ENCODE results near the gene GFER. TPM values are rescaled to one million over a fixed set of nuclear protein-coding genes. Genes with fewer than 3 reads are reported as not detected.

The GFER gene
- total and polyA plus RNA-seq, 11 donors: 18.0 to 51.1 (median 23.8) TPM

DNA sequence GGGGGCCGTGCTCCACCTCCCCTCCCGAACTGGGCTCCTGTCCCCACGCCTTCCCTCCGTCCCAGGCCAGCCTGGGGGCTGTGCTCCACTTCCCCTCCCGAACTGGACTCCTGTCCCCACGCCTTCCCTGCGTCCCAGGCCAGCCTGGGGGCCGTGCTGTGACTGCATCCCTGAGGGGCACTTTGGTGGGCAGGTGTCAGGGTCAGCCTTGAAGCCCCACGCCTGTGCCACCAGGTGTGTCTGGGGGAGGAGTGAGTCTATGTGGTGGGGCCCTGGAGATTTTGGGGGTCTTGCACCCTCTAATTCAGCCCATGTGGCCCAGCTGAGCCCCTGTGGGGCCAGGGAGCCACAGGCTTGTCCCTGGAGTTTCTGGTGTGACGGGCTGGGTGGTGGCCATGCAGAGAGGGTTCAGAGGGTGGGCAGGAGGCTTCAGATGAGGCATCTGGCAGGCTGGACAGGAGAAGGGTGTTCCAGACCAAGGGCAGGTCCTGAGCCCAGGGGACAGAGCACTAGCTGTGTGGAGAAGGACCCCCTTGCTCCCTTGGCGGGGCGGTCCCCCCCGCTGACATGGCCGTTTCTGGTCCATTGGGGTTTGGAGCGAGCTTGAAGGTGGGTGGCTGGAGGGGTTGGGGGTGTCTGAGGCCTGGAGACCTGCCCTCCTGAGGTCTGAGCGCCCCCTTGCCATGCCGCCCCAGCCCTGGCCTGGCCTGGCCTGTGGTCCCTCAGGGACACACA is 50.9 kb downstream of the GFER start:
- no peak for ATAC-seq
- intact Hi-C loops (cut with DNase I): no loop called here

DNA sequence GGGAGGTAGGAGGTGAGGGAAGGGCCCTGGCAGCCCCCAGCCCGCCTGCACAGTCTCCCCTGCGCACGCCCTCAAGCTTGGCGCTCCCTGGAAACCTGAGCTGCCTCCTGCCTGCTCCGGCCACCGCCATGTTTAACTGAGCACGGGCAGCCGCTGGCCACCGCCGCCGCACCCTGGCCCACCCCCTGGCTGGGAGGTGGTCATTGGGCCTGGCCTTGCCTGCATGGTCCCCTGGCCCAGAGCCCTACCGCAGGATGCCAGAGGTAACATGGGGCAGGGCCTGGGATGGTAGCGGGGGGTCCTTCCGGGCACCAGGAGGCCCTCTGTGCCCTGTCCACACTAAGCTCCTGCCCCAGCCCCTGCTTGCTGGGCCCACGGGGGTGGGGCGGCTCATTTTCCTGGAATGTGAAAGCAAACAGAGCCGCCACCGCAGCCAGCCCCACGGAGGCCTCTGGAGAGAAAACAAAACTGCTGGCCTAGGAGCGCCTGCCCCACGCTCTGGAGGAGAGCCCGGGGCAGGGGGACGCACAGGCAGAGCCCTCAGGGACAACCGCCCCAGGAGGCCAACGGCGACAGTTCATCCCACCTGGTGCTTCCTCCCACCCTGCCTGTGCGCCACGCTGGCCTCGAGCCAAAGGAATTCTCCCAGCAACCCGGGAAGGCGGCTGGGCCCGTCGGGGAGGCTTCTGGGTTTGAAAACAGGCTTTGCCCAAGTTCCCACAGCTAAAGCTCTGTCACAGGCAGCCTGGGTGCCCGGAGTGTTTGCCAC is 51.6 kb downstream of the GFER start:
- WGBS, 4 donors: 35 to 52% (median 43%) methylated on average over 20 to 34 of the region's 34 CpGs
- ATAC-seq (peak in 1 of 4 donors; percentile 5), DNase-seq (peak; percentile 44 to 81 (median 71))
- Histone ChIP-seq H3K4me3 (peak overlapping the region; percentile 39 to 91 (median 60)), H3K27me3 (no peaks in the 10 kb centered on the region), H3K4me1 (peaks cover 3 to 92% (median 70%) of the 10 kb centered on the region in 12 donors), H3K27ac (peak overlapping the region; percentile 79 to 97 (median 94)), H3K36me3 (peaks cover 2 to 67% (median 33%) of the 10 kb centered on the region in 9 donors), H3K9me3 (no peaks in the 10 kb centered on the region)
- intact Hi-C loops (cut with DNase I): no loop called here
- TF ChIP-seq POLR2A (IDR thresholded peaks at IDR 0.05): no peak
- TF ChIP-seq, protein P1, sequence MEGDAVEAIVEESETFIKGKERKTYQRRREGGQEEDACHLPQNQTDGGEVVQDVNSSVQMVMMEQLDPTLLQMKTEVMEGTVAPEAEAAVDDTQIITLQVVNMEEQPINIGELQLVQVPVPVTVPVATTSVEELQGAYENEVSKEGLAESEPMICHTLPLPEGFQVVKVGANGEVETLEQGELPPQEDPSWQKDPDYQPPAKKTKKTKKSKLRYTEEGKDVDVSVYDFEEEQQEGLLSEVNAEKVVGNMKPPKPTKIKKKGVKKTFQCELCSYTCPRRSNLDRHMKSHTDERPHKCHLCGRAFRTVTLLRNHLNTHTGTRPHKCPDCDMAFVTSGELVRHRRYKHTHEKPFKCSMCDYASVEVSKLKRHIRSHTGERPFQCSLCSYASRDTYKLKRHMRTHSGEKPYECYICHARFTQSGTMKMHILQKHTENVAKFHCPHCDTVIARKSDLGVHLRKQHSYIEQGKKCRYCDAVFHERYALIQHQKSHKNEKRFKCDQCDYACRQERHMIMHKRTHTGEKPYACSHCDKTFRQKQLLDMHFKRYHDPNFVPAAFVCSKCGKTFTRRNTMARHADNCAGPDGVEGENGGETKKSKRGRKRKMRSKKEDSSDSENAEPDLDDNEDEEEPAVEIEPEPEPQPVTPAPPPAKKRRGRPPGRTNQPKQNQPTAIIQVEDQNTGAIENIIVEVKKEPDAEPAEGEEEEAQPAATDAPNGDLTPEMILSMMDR (IDR thresholded peaks at IDR 0.05): no peak

More for the DNA sequence above, 50.9 kb downstream of the GFER start:
- peak in 3 of 5 donors; percentile 21 to 33 (median 28) for DNase-seq
- no peaks in the 10 kb centered on the region for H3K27me3 ChIP-seq
- peaks cover 2 to 72% (median 33%) of the 10 kb centered on the region in 9 donors for H3K36me3 ChIP-seq
- peak overlapping the region; percentile 79 to 97 (median 94) for H3K27ac ChIP-seq
- H3K9me3 ChIP-seq: no peaks in the 10 kb centered on the region
- H3K4me3 ChIP-seq: peak overlapping the region; percentile 39 to 91 (median 60)
- TF ChIP-seq POLR2A (IDR thresholded peaks at IDR 0.05): no peak
- 45 to 67% (median 58%) methylated on average over 8 to 17 of the region's 17 CpGs for WGBS, 4 donors
- peaks cover 3 to 91% (median 66%) of the 10 kb centered on the region in 12 donors for H3K4me1 ChIP-seq

DNA sequence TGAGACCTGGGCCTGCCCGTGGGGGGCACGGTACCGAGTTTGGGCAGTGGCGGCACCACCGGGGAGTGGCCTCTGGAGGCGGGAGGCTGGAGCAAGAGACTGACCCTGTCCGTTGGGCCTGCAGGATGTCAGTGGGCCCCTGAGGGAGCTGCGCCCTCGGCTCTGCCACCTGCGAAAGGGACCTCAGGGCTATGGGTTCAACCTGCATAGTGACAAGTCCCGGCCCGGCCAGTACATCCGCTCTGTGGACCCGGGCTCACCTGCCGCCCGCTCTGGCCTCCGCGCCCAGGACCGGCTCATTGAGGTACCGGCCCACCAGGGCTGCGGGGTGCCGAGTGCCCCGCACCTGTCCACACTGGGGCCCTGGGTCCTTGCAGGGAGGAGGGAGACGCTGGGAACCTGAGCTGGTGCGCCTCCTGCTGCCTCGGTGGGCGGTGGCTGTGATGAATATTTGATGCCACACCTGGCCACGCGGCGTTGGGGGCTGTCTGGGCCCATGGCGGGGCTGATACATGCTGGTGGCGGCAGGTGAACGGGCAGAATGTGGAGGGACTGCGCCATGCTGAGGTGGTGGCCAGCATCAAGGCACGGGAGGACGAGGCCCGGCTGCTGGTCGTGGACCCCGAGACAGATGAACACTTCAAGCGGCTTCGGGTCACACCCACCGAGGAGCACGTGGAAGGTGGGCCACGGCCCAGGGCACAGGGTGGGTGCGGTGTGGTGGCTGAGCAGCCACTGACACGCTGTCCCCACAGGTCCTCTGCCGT is 52.4 kb downstream of the GFER start:
- ATAC-seq (no peak), DNase-seq (peak in 1 of 5 donors; percentile 18)

DNA sequence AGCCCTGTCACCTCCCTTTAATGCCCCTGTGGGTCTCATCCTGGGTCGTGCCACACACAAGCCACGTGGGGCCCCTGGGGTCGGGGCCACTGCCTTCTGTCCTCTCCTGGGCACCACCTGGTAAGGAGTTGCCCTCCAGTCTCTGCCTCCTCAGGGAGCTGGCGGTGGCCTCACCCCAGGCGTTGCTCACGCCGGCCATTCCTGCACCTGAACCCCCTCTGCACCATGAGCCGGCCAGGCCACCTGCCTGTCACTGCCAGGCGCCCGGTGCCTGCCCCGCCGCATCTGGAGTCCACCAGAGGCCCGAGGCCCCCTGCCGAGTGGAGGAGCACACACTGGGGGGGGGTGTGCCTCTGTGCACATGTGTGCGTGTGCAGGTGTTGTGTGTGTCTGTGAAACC is 53.1 kb downstream of the GFER start:
- no peaks in the 10 kb centered on the region for H3K9me3 ChIP-seq
- no peaks in the 10 kb centered on the region for H3K27me3 ChIP-seq
- peaks cover 2 to 55% (median 27%) of the 10 kb centered on the region in 9 donors for H3K36me3 ChIP-seq
- TF ChIP-seq, protein P1 (IDR thresholded peaks at IDR 0.05): no peak
- TF ChIP-seq POLR2A (IDR thresholded peaks at IDR 0.05): no peak
- H3K4me1 ChIP-seq: peaks cover 3 to 96% (median 83%) of the 10 kb centered on the region in 12 donors
- DNase-seq (peak in 1 of 5 donors; percentile 9), ATAC-seq (no peak)
- H3K27ac ChIP-seq: peak overlapping the region; percentile 79 to 97 (median 94)
- intact Hi-C loops (cut with DNase I): no loop called here
- 71 to 78% (median 73%) methylated on average over 11 to 15 of the region's 15 CpGs for WGBS, 4 donors
- peak overlapping the region; percentile 39 to 91 (median 60) for H3K4me3 ChIP-seq

More for the DNA sequence above, 52.4 kb downstream of the GFER start:
- Histone ChIP-seq H3K36me3 (peaks cover 2 to 62% (median 31%) of the 10 kb centered on the region in 9 donors), H3K27ac (peak overlapping the region; percentile 79 to 97 (median 94)), H3K9me3 (no peaks in the 10 kb centered on the region), H3K4me3 (peak overlapping the region; percentile 39 to 91 (median 60)), H3K4me1 (peaks cover 3 to 96% (median 78%) of the 10 kb centered on the region in 12 donors), H3K27me3 (no peaks in the 10 kb centered on the region)
- intact Hi-C loops (cut with DNase I): no loop called here
- WGBS, 4 donors: 63 to 82% (median 80%) methylated on average over 39 to 47 of the region's 47 CpGs
- TF ChIP-seq, protein P1 (IDR thresholded peaks at IDR 0.05): no peak
- no peak for TF ChIP-seq POLR2A (IDR thresholded peaks at IDR 0.05)
